IMR-90 (cell line): Measurements from ENCODE around the gene MAGI1. TPM values are rescaled to one million over a fixed set of nuclear protein-coding genes. Genes with fewer than 3 reads are reported as not detected.

Experiments
- ATAC-seq: fragments of 200-7000 bp; cut with Tn5 transposase; 2 replicates; pipeline ENCODE4 v1.9.1; 2020; ENCODE audit warnings: low read depth, mild to moderate bottlenecking, moderate library complexity
- BruUV-seq: library from RNA; stranded (reverse); fragments of 400-500 nt; replicated peaks from 2 replicates; lab custom pipeline; 2021; lab: Mats Ljungman, UMichigan
- CTCF ChIA-PET: fragments of 300-600 bp; formaldehyde crosslinking; extraction: SDS; loops from one replicate; lab custom pipeline; 2021; ENCODE audit warnings: antibody characterized with exemption; lab: Yijun Ruan, JAX
- POLR2A ChIA-PET: fragments of 300-600 bp; sonication (Branson Sonifier 250); formaldehyde crosslinking; loops from one replicate; lab custom pipeline; 2022; ENCODE audit warnings: antibody characterized with exemption; ENCODE audit not compliant: unreplicated experiment; lab: Charles Lee
- DNase-seq: peaks from one replicate; pipeline ENCODE4 v3.0.0; 2013
- H2AFZ ChIP-seq: replicated peaks from 2 replicates; pipeline ENCODE3; 2013; ENCODE audit warnings: low read length, mild to moderate bottlenecking; ENCODE audit not compliant: poor library complexity
- H2AK5ac ChIP-seq: 2 replicates; pipeline ENCODE4 v1.6.1; 2013; ENCODE audit warnings: low read depth, low read length, inconsistent platforms
- H2AK9ac ChIP-seq: replicated peaks from 2 replicates; pipeline ENCODE3; 2013; ENCODE audit warnings: mild to moderate bottlenecking, low read depth, low read length, moderate library complexity; ENCODE audit not compliant: poor library complexity
- H2BK120ac ChIP-seq: 2 replicates; pipeline ENCODE4 v1.6.1; 2013; ENCODE audit warnings: low read depth, low read length, inconsistent platforms
- H2BK15ac ChIP-seq: 3 replicates; pipeline ENCODE4 v1.6.1; 2013; ENCODE audit warnings: low read depth, low read length, inconsistent platforms
- H2BK20ac ChIP-seq: 2 replicates; pipeline ENCODE4 v1.6.1; 2013; ENCODE audit warnings: low read depth, mild to moderate bottlenecking, inconsistent platforms, low read length, moderate library complexity
- H2BK5ac ChIP-seq: 2 replicates; pipeline ENCODE4 v1.6.1; 2013; ENCODE audit warnings: mild to moderate bottlenecking, low read depth, low read length, inconsistent platforms; ENCODE audit not compliant: poor library complexity, severe bottlenecking
- H3K14ac ChIP-seq: replicated peaks from 2 replicates; pipeline ENCODE4 v1.6.1; 2013; ENCODE audit warnings: low read depth, low read length, inconsistent platforms
- H3K18ac ChIP-seq: 2 replicates; pipeline ENCODE4 v1.6.1; 2013; ENCODE audit warnings: low read depth, low read length, control low read depth
- H3K23ac ChIP-seq: 2 replicates; pipeline ENCODE4 v1.6.1; 2013; ENCODE audit warnings: low read depth, low read length, inconsistent platforms
- H3K27ac ChIP-seq: 2 replicates; pipeline ENCODE4 v1.5.1; 2013; ENCODE audit warnings: mild to moderate bottlenecking, control low read depth, low read length; ENCODE audit not compliant: insufficient read depth
- H3K27me3 ChIP-seq: 2 replicates; pipeline ENCODE4 v1.6.1; 2013; ENCODE audit warnings: low read length; ENCODE audit not compliant: control insufficient read depth, insufficient read depth
- H3K36me3 ChIP-seq: 2 replicates; pipeline ENCODE4 v1.6.1; 2013; ENCODE audit warnings: low read length, mixed read lengths; ENCODE audit not compliant: control insufficient read depth, insufficient read depth
- H3K4ac ChIP-seq: 2 replicates; pipeline ENCODE4 v1.6.1; 2013; ENCODE audit warnings: low read depth, low read length, inconsistent platforms
- H3K4me1 ChIP-seq: 2 replicates; pipeline ENCODE4 v1.6.1; 2013; ENCODE audit warnings: low read length, mixed read lengths; ENCODE audit not compliant: control insufficient read depth, insufficient read depth
- H3K4me2 ChIP-seq: 2 replicates; pipeline ENCODE4 v1.6.1; 2013; ENCODE audit warnings: low read depth, mild to moderate bottlenecking, control low read depth, low read length, moderate library complexity
- H3K4me3 ChIP-seq: 2 replicates; pipeline ENCODE4 v1.5.1; 2013; ENCODE audit warnings: low read depth, mild to moderate bottlenecking, control low read depth, low read length, moderate library complexity; ENCODE audit not compliant: insufficient read depth
- H3K56ac ChIP-seq: 2 replicates; pipeline ENCODE4 v1.6.1; 2013; ENCODE audit warnings: low read length, inconsistent platforms; ENCODE audit not compliant: insufficient read depth; ENCODE audit errors: extremely low read depth
- H3K79me1 ChIP-seq, 2 experiments: 2 replicates each; pipeline ENCODE4 v1.6.1; 2013; ENCODE audit warnings: low read length in 2 of 2, inconsistent platforms in 1 of 2, low read depth in 1 of 2
- H3K9ac ChIP-seq: 2 replicates; pipeline ENCODE4 v1.6.1; 2013; ENCODE audit warnings: low read depth, low read length, control low read depth
- H3K9me1 ChIP-seq: 2 replicates; pipeline ENCODE4 v1.6.1; 2013; ENCODE audit warnings: low read length, inconsistent platforms; ENCODE audit not compliant: insufficient read depth
- H3K9me3 ChIP-seq: 2 replicates; pipeline ENCODE4 v1.6.1; 2013; ENCODE audit warnings: low read length; ENCODE audit not compliant: control insufficient read depth, insufficient read depth
- H4K20me1 ChIP-seq: 2 replicates; pipeline ENCODE4 v1.6.1; 2013; ENCODE audit warnings: low read length, inconsistent platforms; ENCODE audit not compliant: insufficient read depth
- H4K5ac ChIP-seq: 2 replicates; pipeline ENCODE4 v1.6.1; 2013; ENCODE audit warnings: mild to moderate bottlenecking, low read depth, low read length, control low read depth
- H4K8ac ChIP-seq, 2 experiments: 2 replicates each; pipeline ENCODE4 v1.6.1; 2013; ENCODE audit warnings: low read depth in 2 of 2, low read length in 2 of 2, control low read depth in 1 of 2, inconsistent platforms in 1 of 2
- H4K91ac ChIP-seq: 2 replicates; pipeline ENCODE4 v1.6.1; 2013; ENCODE audit warnings: low read depth, low read length, inconsistent platforms; ENCODE audit not compliant: insufficient read depth
- CEBPB ChIP-seq: IDR thresholded peaks from 2 replicates; pipeline ENCODE4 v1.6.1; 2012; ENCODE audit warnings: low read depth, low read length, improper control_type of control experiment
- MAFK ChIP-seq: IDR thresholded peaks from 2 replicates; pipeline ENCODE4 v1.6.1; 2012; ENCODE audit warnings: low read depth, low read length, improper control_type of control experiment
- WGBS, 2 experiments: methylation state at CpG; one replicate each; pipeline versions ENCODE4 v1.1.5 to v1.1.7; 2013; ENCODE audit warnings: missing lambda C conversion rate in 2 of 2; ENCODE audit not compliant: insufficient read length in 1 of 2; ENCODE audit errors: extremely low coverage in 2 of 2; 5-methylcytosine and 5-hydroxymethylcytosine counted together
- dilution Hi-C: fragments of 300-500 bp; cut with HindIII; formaldehyde crosslinking; loops from one replicate; pipeline ENCODE4 v1.14.3; 2018; ENCODE audit warnings: low sequenced_read_pairs; ENCODE audit not compliant: unreplicated experiment
- in situ Hi-C: fragments of 300-500 bp; cut with MboI; formaldehyde crosslinking; loops from 3 replicates; pipeline ENCODE4 v1.14.3; 2019; ENCODE audit warnings: low sequenced_read_pairs, inconsistent platforms, mixed read lengths
- intact Hi-C: fragments of 100-400 bp; cut with micrococcal nuclease; formaldehyde crosslinking; loops from 2 replicates; pipeline ENCODE4 v1.10.0; 2022
- polyA plus RNA-seq, 3 experiments: library from polyadenylated mRNA; depleted of rRNA; stranded (reverse); fragments of >200 nt; gene quantifications; 2 replicates each; pipeline ENCODE4 v1.2.3, GENCODE V29; 2012; ENCODE audit warnings: low replicate concordance in 1 of 3
- total RNA-seq: library from RNA; depleted of rRNA; stranded (reverse); fragments of >200 nt; gene quantifications from 2 replicates; pipeline ENCODE4 v1.2.3, GENCODE V29; 2012

The MAGI1 gene
- total and polyA plus RNA-seq, 2 of the 4 experiments (the other 2 are of a cell fraction) = 14.5 to 24.2 TPM

- ATAC-seq = no peak
- Histone ChIP-seq H3K79me1 (peaks cover 0 to 12% of the 10 kb centered on the region in 2 experiments; a peak in 1 of 4 replicates), H3K9me1 (peaks cover 6% of the 10 kb centered on the region), H2BK120ac (no peak overlapping the region), H3K27me3 (no peaks in the 10 kb centered on the region), H3K14ac (no peak overlapping the region), H3K56ac (no peak overlapping the region), H3K36me3 (no peaks in the 10 kb centered on the region), H2AK5ac (no peak overlapping the region), H3K23ac (no peak overlapping the region), H2AK9ac (no peak overlapping the region), H2BK5ac (no peak overlapping the region), H3K27ac (no peak overlapping the region), H3K4me2 (no peak overlapping the region), H3K4me3 (no peak overlapping the region), H2AFZ (no peak overlapping the region), H4K8ac (no peak overlapping the region), H4K91ac (no peak overlapping the region), H4K20me1 (0 out of 2 replicates have a peak, but pooled peaks cover 3% of the 10 kb centered on the region), H3K18ac (no peak overlapping the region), H2BK20ac (no peak overlapping the region), H3K4me1 (peaks cover 4% of the 10 kb centered on the region; the same call in 1 of the 2 replicates), H3K4ac (no peak overlapping the region), H3K9me3 (no peaks in the 10 kb centered on the region), H3K9ac (no peak overlapping the region), H4K5ac (no peak overlapping the region), H2BK15ac (no peak overlapping the region)
- BruUV-seq = no TSS peak
- POLR2A ChIA-PET = no interaction called here
- intact Hi-C loops (no loop called here), in situ Hi-C loops (no loop called here), dilution Hi-C loops (no loop called here)
- no peak for DNase-seq
- no CpG with 5 or more reads among the region's 2 CpGs for WGBS, 2 experiments
- TF ChIP-seq MAFK (peak; percentile 88), CEBPB (no peak)
- CTCF ChIA-PET = no interaction called here
Observed at GRCh38 chr3:65703820-65704219, 334.9 kb downstream of the MAGI1 start.
